ENCODE measurements around the gene CDC73. TPM values are rescaled to one million over a fixed set of nuclear protein-coding genes. Genes with fewer than 3 reads are reported as not detected.
"Not testable (repeated sequence)": the region's sequence is repeated elsewhere in the genome, so short reads cannot be mapped to it uniquely, and the experiment has no call there.

Gene CDC73
- total and polyA plus RNA-seq, 2 of the 13 experiments (the other 11 are each of a cell fraction or from before 2014, with no cell fraction given): 20.2 to 26.3 TPM

GRCh38 chr1:193285641-193286040 is 163.8 kb downstream of the CDC73 start (continued):
- TF ChIP-seq KLF11 (CRISPR knock-in tag; IDR thresholded peaks at IDR 0.05) (no peak), ZNF883 (CRISPR knock-in tag; IDR thresholded peaks at IDR 0.05; ENCODE audit: not compliant biosample characterization) (no peak), ZNF703 (CRISPR knock-in tag; IDR thresholded peaks at IDR 0.05; ENCODE audit: borderline replicate concordance) (no peak)

- DNase-seq (ENCODE audit: low spot score); H2AFZ ChIP-seq (ENCODE audit: low read length); H3K27me3 ChIP-seq (ENCODE audit: control insufficient read depth in 1 of 2, insufficient read depth in 2 of 2, low read length in 2 of 2); H3K36me3 ChIP-seq (replicated peaks in 1 of 2; ENCODE audit: control insufficient read depth in 1 of 2, insufficient read depth in 2 of 2, low read length in 2 of 2); H3K4me1 ChIP-seq (ENCODE audit: insufficient read depth, low read length); H4K20me1 ChIP-seq (ENCODE audit: insufficient read depth, low read length); FAIRE-seq; H3K9ac ChIP-seq (ENCODE audit: insufficient read depth, low read depth, low read length); POLR2A ChIA-PET; ATAC-seq; H3K79me2 ChIP-seq (ENCODE audit: insufficient read depth, low read length); H3K4me2 ChIP-seq (ENCODE audit: low read depth, low read length); BruUV-seq (replicated peaks); CTCF ChIA-PET (ENCODE audit: low intra/inter-chr PET ratio, low total read pairs); intact Hi-C loops (cut with micrococcal nuclease; ENCODE audit: unreplicated experiment); in situ Hi-C loops (cut with HindIII; ENCODE audit: extremely low pct_ligation_motif_present, low pct_unique_long_range_greater_than_20kb); H3K27ac ChIP-seq (ENCODE audit: extremely low read length, insufficient read depth, low read length); H3K4me3 ChIP-seq (replicated peaks in 1 of 3; ENCODE audit: insufficient read depth in 1 of 3, low read depth in 2 of 3, low read length in 3 of 3); H3K9me3 ChIP-seq (ENCODE audit: low read length): not testable (repeated sequence)
- 55% methylated on average over 2 of the region's 2 CpGs for WGBS (ENCODE audit: low lambda C conversion rate)
These were observed 166.8 kb downstream of the CDC73 start for GRCh38 chr1:193288548-193289080.

DNA sequence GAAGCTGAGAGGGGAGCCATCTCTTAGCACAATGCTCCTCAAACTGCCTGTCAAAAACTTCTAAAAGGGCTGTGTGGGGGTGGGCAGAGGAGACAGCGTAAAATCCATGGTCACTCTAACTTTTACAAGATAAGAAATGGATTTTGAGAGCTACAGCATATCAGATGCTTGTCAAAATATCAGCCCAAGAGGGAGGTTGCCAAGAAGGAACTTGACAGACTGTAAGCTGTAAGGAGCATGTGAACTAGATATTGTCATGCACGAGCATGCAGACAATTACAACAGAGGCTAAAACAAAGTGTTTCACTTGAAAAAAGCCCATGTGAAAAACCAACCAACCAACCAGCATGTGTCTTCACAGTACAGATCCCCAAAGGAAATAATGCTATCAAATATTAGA is 171.9 kb downstream of the CDC73 start:
- Histone ChIP-seq H3K4me2 (ENCODE audit: low read depth, low read length) (no peak overlapping the region), H3K79me2 (ENCODE audit: insufficient read depth, low read length) (no peaks in the 10 kb centered on the region), H3K9ac (ENCODE audit: insufficient read depth, low read depth, low read length) (no peak overlapping the region), H2AFZ (ENCODE audit: low read length) (no peak overlapping the region), H3K36me3 (replicated peaks in 1 of 2; ENCODE audit: control insufficient read depth in 1 of 2, insufficient read depth in 2 of 2, low read length in 2 of 2) (no peaks in the 10 kb centered on the region), H3K9me3 (ENCODE audit: low read length) (no peaks in the 10 kb centered on the region), H3K4me1 (ENCODE audit: insufficient read depth, low read length) (no peaks in the 10 kb centered on the region), H3K27ac (ENCODE audit: extremely low read length, insufficient read depth, low read length) (no peak overlapping the region), H3K27me3 (ENCODE audit: control insufficient read depth in 1 of 2, insufficient read depth in 2 of 2, low read length in 2 of 2) (no peaks in the 10 kb centered on the region), H3K4me3 (replicated peaks in 1 of 3; ENCODE audit: insufficient read depth in 1 of 3, low read depth in 2 of 3, low read length in 3 of 3) (no peak overlapping the region), H4K20me1 (ENCODE audit: insufficient read depth, low read length) (no peaks in the 10 kb centered on the region)
- ATAC-seq: no peak
- WGBS (ENCODE audit: low lambda C conversion rate): 10% methylated on average over 2 of the region's 2 CpGs
- ChIA-PET POLR2A (no interaction called here), CTCF (ENCODE audit: low intra/inter-chr PET ratio, low total read pairs) (no interaction called here)
- DNase-seq (ENCODE audit: low spot score): no peak
- intact Hi-C loops (cut with micrococcal nuclease; ENCODE audit: unreplicated experiment): no loop called here
- in situ Hi-C loops (cut with HindIII; ENCODE audit: extremely low pct_ligation_motif_present, low pct_unique_long_range_greater_than_20kb): no loop called here
- no TSS peak for BruUV-seq (replicated peaks)
- no peak for FAIRE-seq
- TF ChIP-seq ZFAT (CRISPR knock-in tag; conservative IDR thresholded peaks at IDR 0.05) (no peak), BHLHE40 (IDR thresholded peaks at IDR 0.05; ENCODE audit: low read length) (no peak), ZNF460 (CRISPR knock-in tag; IDR thresholded peaks at IDR 0.05; ENCODE audit: borderline replicate concordance) (no peak), HCFC1 (IDR thresholded peaks at IDR 0.05; ENCODE audit: low read depth, low read length) (no peak), CC2D1A (CRISPR knock-in tag; IDR thresholded peaks at IDR 0.05) (no peak), POGZ (CRISPR knock-in tag; IDR thresholded peaks at IDR 0.05) (no peak), KMT2A (CRISPR knock-in tag; IDR thresholded peaks at IDR 0.05) (no peak), RFXAP (CRISPR knock-in tag; IDR thresholded peaks at IDR 0.05; ENCODE audit: borderline replicate concordance) (no peak)
- TF ChIP-seq, protein P1, sequence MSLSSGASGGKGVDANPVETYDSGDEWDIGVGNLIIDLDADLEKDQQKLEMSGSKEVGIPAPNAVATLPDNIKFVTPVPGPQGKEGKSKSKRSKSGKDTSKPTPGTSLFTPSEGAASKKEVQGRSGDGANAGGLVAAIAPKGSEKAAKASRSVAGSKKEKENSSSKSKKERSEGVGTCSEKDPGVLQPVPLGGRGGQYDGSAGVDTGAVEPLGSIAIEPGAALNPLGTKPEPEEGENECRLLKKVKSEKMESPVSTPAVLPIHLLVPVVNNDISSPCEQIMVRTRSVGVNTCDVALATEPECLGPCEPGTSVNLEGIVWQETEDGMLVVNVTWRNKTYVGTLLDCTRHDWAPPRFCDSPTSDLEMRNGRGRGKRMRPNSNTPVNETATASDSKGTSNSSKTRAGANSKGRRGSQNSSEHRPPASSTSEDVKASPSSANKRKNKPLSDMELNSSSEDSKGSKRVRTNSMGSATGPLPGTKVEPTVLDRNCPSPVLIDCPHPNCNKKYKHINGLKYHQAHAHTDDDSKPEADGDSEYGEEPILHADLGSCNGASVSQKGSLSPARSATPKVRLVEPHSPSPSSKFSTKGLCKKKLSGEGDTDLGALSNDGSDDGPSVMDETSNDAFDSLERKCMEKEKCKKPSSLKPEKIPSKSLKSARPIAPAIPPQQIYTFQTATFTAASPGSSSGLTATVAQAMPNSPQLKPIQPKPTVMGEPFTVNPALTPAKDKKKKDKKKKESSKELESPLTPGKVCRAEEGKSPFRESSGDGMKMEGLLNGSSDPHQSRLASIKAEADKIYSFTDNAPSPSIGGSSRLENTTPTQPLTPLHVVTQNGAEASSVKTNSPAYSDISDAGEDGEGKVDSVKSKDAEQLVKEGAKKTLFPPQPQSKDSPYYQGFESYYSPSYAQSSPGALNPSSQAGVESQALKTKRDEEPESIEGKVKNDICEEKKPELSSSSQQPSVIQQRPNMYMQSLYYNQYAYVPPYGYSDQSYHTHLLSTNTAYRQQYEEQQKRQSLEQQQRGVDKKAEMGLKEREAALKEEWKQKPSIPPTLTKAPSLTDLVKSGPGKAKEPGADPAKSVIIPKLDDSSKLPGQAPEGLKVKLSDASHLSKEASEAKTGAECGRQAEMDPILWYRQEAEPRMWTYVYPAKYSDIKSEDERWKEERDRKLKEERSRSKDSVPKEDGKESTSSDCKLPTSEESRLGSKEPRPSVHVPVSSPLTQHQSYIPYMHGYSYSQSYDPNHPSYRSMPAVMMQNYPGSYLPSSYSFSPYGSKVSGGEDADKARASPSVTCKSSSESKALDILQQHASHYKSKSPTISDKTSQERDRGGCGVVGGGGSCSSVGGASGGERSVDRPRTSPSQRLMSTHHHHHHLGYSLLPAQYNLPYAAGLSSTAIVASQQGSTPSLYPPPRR (CRISPR knock-in tag; IDR thresholded peaks at IDR 0.05; ENCODE audit: borderline replicate concordance): no peak
- TF ChIP-seq, protein P2, sequence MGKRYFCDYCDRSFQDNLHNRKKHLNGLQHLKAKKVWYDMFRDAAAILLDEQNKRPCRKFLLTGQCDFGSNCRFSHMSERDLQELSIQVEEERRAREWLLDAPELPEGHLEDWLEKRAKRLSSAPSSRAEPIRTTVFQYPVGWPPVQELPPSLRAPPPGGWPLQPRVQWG (CRISPR knock-in tag; IDR thresholded peaks at IDR 0.05; ENCODE audit: borderline replicate concordance, low read depth): no peak

All from HepG2 (cell line).